OCI-LY1 (cell line): ENCODE measurements around the gene ESR1.

Experiments used
- CTCF ChIP-seq: fragments of 200-600 bp; sonication (generic), shearing (Covaris generic); IDR thresholded peaks from 2 replicates; pipeline ENCODE4 v1.5.1; 2017; ENCODE audit warnings: mild to moderate bottlenecking, antibody characterized with exemption, low read length, moderate library complexity, mixed read lengths
- EZH2 ChIP-seq: fragments of 200-600 bp; sonication (generic), shearing (Covaris generic); IDR thresholded peaks from 2 replicates; pipeline ENCODE4 v1.8.0; 2017; ENCODE audit warnings: borderline replicate concordance, mixed run types, mild to moderate bottlenecking, antibody characterized with exemption, low read length, moderate library complexity, mixed read lengths

- TF ChIP-seq CTCF (no peak), EZH2 (no peak)
These were observed 362.8 kb downstream of the ESR1 start for GRCh38 chr6:152170313-152170701.
